CD4-positive, alpha-beta memory T cell (primary cell): ENCODE measurements around the gene CD47. TPM values are rescaled to one million over a fixed set of nuclear protein-coding genes. Genes with fewer than 3 reads are reported as not detected.

ENCODE experiments used
- CTCF ChIA-PET: fragments of 350-600 bp; sonication (Branson Sonifier 250); formaldehyde crosslinking; loops from one replicate; lab custom pipeline; 2021; ENCODE audit warnings: inconsistent platforms; ENCODE audit not compliant: partially characterized antibody; lab: Charles Lee
- POLR2A ChIA-PET: fragments of 350-600 bp; sonication (Branson Sonifier 250); formaldehyde crosslinking; loops from one replicate; lab custom pipeline; 2021; ENCODE audit not compliant: partially characterized antibody; lab: Charles Lee
- DNase-seq, 5 donors: peaks; one replicate each; pipeline versions ENCODE4 v3.0.0 to v3.0.0-alpha.2; 2020 to 2022; ENCODE audit warnings: mixed read lengths in 1 of 5
- H3K27ac ChIP-seq: one replicate; pipeline ENCODE4 v1.7.0; 2013; ENCODE audit warnings: low read depth, low read length
- H3K27me3 ChIP-seq: 2 replicates; pipeline ENCODE4 v1.7.0; 2013; ENCODE audit warnings: mild to moderate bottlenecking, low read length, moderate library complexity; ENCODE audit not compliant: insufficient read depth
- H3K36me3 ChIP-seq: 2 replicates; pipeline ENCODE4 v1.7.0; 2013; ENCODE audit warnings: mild to moderate bottlenecking, low read length, moderate library complexity; ENCODE audit not compliant: insufficient read depth
- H3K4me1 ChIP-seq: 2 replicates; pipeline ENCODE4 v1.7.0; 2013; ENCODE audit warnings: mild to moderate bottlenecking, low read length, moderate library complexity; ENCODE audit not compliant: insufficient read depth
- H3K4me3 ChIP-seq, 2 donors: one replicate each; pipeline ENCODE4 v1.7.0; 2013; ENCODE audit warnings: low read length in 2 of 2, mild to moderate bottlenecking in 1 of 2
- H3K9me3 ChIP-seq, 2 donors: one replicate each; pipeline ENCODE4 v1.7.0; 2013; ENCODE audit warnings: low read length in 2 of 2, control low read depth in 1 of 2; ENCODE audit not compliant: control insufficient read depth in 1 of 2
- H3K27ac Mint-ChIP-seq, 7 donors: one replicate each; pipeline ENCODE4 v1.8.0; 2020 to 2021; ENCODE audit warnings: mixed read lengths in 7 of 7, mild to moderate bottlenecking in 6 of 7, inconsistent platforms in 3 of 7, moderate library complexity in 3 of 7
- H3K27me3 Mint-ChIP-seq, 2 donors: one replicate each; pipeline ENCODE4 v1.8.0; 2020 to 2021; ENCODE audit warnings: mixed read lengths in 2 of 2
- H3K36me3 Mint-ChIP-seq, 2 donors: one replicate each; pipeline ENCODE4 v1.8.0; 2020 to 2021; ENCODE audit warnings: mixed read lengths in 2 of 2, inconsistent platforms in 1 of 2, mild to moderate bottlenecking in 1 of 2
- H3K4me1 Mint-ChIP-seq, 4 donors: one replicate each; pipeline ENCODE4 v1.8.0; 2020 to 2021; ENCODE audit warnings: mixed read lengths in 4 of 4, mild to moderate bottlenecking in 1 of 4
- H3K4me3 Mint-ChIP-seq, 8 donors: one replicate each; pipeline ENCODE4 v1.8.0; 2020 to 2021; ENCODE audit warnings: mixed read lengths in 8 of 8, mild to moderate bottlenecking in 7 of 8, moderate library complexity in 6 of 8, inconsistent platforms in 3 of 8
- H3K9me3 Mint-ChIP-seq, 8 donors: one replicate each; pipeline ENCODE4 v1.8.0; 2020 to 2021; ENCODE audit warnings: mixed read lengths in 8 of 8, mild to moderate bottlenecking in 5 of 8, inconsistent platforms in 3 of 8, moderate library complexity in 1 of 8
- intact Hi-C: fragments of 100-400 bp; cut with micrococcal nuclease; formaldehyde crosslinking; loops from one replicate; pipeline ENCODE4 v1.15.1; 2023
- polyA plus RNA-seq, 2 donors: library from polyadenylated mRNA; unstranded; fragments of 300-500 nt; fragmentation: Illumina TruSeq; gene quantifications; one replicate each; pipeline ENCODE4 v1.2.3, GENCODE V29; 2021
- total RNA-seq, 2 experiments: library from RNA; stranded (reverse); gene quantifications; one replicate each; pipeline ENCODE4 v1.2.3, GENCODE V29; 2021

Gene CD47
- total and polyA plus RNA-seq, 4 experiments from 2014 or later: 224 to 288 (median 253) TPM

DNA sequence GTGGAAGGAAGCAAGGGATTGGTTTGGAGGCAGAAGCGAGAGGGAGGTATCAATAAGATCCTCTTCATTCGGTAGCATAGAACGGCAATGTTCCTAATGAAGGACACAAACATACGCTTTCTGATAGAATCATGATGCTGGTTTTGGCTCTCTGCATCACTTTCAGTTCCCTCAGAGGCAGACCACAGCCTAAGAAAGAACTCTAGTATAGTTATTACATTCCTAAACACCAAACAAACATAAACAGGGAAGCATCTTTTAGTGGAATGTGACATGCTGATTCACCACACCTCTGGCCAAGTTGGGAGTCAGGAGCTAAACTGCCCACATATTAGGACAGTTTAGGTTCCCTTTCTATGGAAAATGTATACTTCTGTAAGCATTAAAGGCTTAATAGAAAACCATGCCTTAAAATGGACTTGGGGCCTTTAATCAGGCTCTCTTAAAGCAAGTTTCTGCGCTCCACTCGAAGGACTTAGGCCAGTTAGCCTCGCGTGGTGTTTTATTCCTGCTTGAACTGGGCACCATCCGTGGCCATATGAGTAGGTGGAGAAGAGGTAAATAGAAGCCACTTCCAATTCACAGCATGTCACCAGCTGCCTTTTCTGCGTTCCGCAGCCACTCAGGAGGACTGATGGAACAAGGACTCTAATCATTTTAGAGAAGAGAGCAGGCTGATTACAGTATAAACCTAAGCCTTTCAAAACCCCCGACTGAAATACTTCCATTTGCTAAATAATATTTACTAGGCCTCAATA, 53.7 kb downstream of the CD47 start:
- intact Hi-C loops: no loop called here
- peaks cover 8% of the 10 kb centered on the region for H3K36me3 ChIP-seq
- no peaks in the 10 kb centered on the region for H3K27me3 ChIP-seq
- ChIA-PET POLR2A (interaction anchor here (1.4 kb wide), 1 partner anchor 11 kb away, joined by 3 read pairs; no protein-coding TSS in a partner anchor), CTCF (interaction anchor here (1.4 to 2.0 kb wide), 3 partner anchors 20 to 110 kb away, joined by 4 to 9 read pairs (median 5); no protein-coding TSS in a partner anchor)
- no peak overlapping the region for H3K4me3 Mint-ChIP-seq
- no peaks in the 10 kb centered on the region for H3K4me1 ChIP-seq
- no peak for DNase-seq
- no peak overlapping the region for H3K4me3 ChIP-seq
- no peak overlapping the region for H3K27ac ChIP-seq
- peaks cover 54 to 73% of the 10 kb centered on the region in 2 donors for H3K36me3 Mint-ChIP-seq
- H3K9me3 Mint-ChIP-seq: no peaks in the 10 kb centered on the region
- H3K9me3 ChIP-seq: no peaks in the 10 kb centered on the region
- H3K4me1 Mint-ChIP-seq: peaks cover 15 to 43% (median 18%) of the 10 kb centered on the region in 4 donors
- peak overlapping the region in 4 of 7 donors; percentile 12 to 55 (median 34) for H3K27ac Mint-ChIP-seq
- H3K27me3 Mint-ChIP-seq: no peaks in the 10 kb centered on the region

DNA sequence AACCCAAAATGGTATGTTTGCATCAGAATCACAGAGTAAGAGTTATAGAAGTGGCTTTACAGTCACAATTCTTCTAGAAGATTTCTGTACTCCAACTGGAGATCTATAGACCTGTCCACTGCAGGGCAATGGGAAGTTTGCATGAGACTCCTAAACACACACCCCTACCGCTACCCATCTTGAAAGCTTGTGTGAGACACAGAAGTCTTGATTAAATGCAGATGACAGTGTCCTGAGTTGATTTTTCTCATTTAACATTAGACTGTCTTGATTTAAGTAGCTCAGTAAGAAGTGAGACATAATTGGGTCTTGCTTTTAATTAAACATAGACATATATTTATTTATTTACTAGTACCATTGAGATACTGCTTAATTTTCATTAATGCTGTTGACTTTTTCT, 54.4 kb downstream of the CD47 start:
- no peaks in the 10 kb centered on the region for H3K9me3 Mint-ChIP-seq
- no peak overlapping the region for H3K4me3 ChIP-seq
- H3K4me3 Mint-ChIP-seq: no peak overlapping the region
- DNase-seq: no peak
- CTCF ChIA-PET: interaction anchor here (0.6 to 2.0 kb wide), 2 partner anchors 109 to 349 kb away, joined by 3 to 9 read pairs; no protein-coding TSS in a partner anchor
- peaks cover 4% of the 10 kb centered on the region for H3K36me3 ChIP-seq
- H3K27me3 ChIP-seq: no peaks in the 10 kb centered on the region
- peak overlapping the region in 5 of 7 donors; percentile 11 to 93 (median 43) for H3K27ac Mint-ChIP-seq
- no peak overlapping the region for H3K27ac ChIP-seq
- H3K36me3 Mint-ChIP-seq: peaks cover 56 to 75% of the 10 kb centered on the region in 2 donors
- H3K9me3 ChIP-seq: no peaks in the 10 kb centered on the region
- intact Hi-C loops: no loop called here
- peaks cover 16 to 39% (median 17%) of the 10 kb centered on the region in 4 donors for H3K4me1 Mint-ChIP-seq
- no peaks in the 10 kb centered on the region for H3K4me1 ChIP-seq
- POLR2A ChIA-PET: no interaction called here
- no peaks in the 10 kb centered on the region for H3K27me3 Mint-ChIP-seq

DNA sequence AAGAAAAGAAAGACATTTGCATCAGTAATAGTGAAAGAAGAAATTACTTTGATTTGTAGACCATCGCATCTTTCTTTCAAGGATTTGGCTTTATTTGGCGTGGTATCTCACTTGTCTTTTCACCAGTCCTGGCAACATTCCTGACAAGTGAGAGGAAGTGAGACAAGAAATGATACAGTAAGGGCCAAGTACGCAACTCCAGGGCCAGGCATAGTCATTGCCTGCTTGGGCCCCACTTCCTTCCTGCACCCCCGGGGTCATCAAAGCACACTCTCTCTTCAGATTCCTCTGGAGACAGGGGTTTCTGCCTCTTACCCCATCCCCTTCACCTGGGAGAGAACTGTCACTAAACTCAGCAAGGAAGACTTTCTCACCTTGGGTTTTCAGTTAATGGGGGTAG, 55.1 kb downstream of the CD47 start:
- ChIA-PET CTCF (interaction anchor here (0.6 to 2.0 kb wide), 2 partner anchors 108 to 349 kb away, joined by 3 to 9 read pairs; no protein-coding TSS in a partner anchor), POLR2A (no interaction called here)
- Histone ChIP-seq H3K27me3 (no peaks in the 10 kb centered on the region), H3K9me3 (no peaks in the 10 kb centered on the region), H3K36me3 (peaks cover 4% of the 10 kb centered on the region), H3K4me3 (no peak overlapping the region), H3K27ac (no peak overlapping the region), H3K4me1 (no peaks in the 10 kb centered on the region)
- Mint-ChIP-seq H3K4me1 (peaks cover 16 to 39% (median 17%) of the 10 kb centered on the region in 4 donors), H3K27ac (peak overlapping the region in 4 of 7 donors; percentile 24 to 93 (median 54)), H3K9me3 (no peaks in the 10 kb centered on the region), H3K4me3 (no peak overlapping the region), H3K36me3 (peaks cover 57 to 72% of the 10 kb centered on the region in 2 donors), H3K27me3 (no peaks in the 10 kb centered on the region)
- intact Hi-C loops: no loop called here
- DNase-seq: no peak

DNA sequence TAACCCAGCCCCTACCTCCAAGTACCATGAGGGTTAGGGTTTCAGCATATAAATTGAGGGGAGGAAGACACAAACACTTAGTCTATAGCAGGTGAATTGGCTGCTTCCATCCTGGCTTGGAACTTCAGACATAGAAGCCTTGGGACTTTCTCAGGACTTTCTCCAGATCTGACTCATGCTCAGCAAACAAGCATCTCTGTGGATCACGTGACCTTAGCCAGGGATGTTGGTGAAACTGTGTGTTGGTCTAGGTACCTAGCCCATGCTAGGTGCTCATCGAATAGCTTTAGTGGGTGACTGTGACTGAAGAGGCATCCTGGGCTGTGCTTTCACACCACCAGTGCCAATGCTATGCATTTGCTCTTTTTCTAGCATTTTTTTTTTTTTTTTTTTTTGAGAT, 58.9 kb downstream of the CD47 start:
- CTCF ChIA-PET: interaction anchor here (2.3 kb wide), 1 partner anchor 104 kb away, joined by 7 read pairs; no protein-coding TSS in a partner anchor
- intact Hi-C loops: no loop called here
- Histone ChIP-seq H3K9me3 (no peaks in the 10 kb centered on the region), H3K27ac (no peak overlapping the region), H3K36me3 (no peaks in the 10 kb centered on the region), H3K4me1 (no peaks in the 10 kb centered on the region), H3K4me3 (no peak overlapping the region), H3K27me3 (no peaks in the 10 kb centered on the region)
- Mint-ChIP-seq H3K9me3 (peaks cover 0 to 10% (median 4%) of the 10 kb centered on the region in 8 donors), H3K4me3 (no peak overlapping the region), H3K4me1 (peaks cover 9 to 25% (median 14%) of the 10 kb centered on the region in 4 donors), H3K36me3 (peaks cover 71 to 77% of the 10 kb centered on the region in 2 donors), H3K27me3 (no peaks in the 10 kb centered on the region), H3K27ac (peak overlapping the region in 3 of 7 donors; percentile 43 to 80 (median 47))
- DNase-seq: no peak
- POLR2A ChIA-PET: interaction anchor here (1.8 kb wide), 1 partner anchor 58 kb away, joined by 3 read pairs; no protein-coding TSS in a partner anchor

DNA sequence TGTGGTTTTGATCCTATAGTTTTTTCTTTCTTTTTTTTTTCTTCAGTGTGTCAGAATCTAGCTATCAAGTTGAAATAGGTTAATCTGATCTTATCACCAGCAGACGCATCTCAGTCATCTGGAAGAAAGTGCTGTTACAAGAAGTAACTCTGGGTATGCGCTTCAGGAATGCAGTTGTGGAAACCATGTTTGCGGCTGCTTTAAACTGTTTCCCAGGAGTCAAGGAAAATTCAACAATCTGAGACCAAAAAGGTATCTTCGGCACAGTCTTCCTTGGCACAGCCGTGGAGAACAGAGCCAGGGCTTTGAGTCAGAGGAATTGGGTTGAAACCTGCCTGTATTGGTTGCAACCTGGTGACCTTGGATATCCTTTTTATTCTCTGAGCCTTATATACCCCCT, 59.9 kb downstream of the CD47 start:
- intact Hi-C loops: no loop called here
- ChIA-PET POLR2A (no interaction called here), CTCF (interaction anchor here (2.3 kb wide), 1 partner anchor 103 kb away, joined by 7 read pairs; no protein-coding TSS in a partner anchor)
- Mint-ChIP-seq H3K27ac (peak overlapping the region in 2 of 7 donors; percentile 29 to 35), H3K4me3 (no peak overlapping the region), H3K36me3 (peaks cover 66 to 75% of the 10 kb centered on the region in 2 donors), H3K27me3 (no peaks in the 10 kb centered on the region), H3K4me1 (peaks cover 4 to 15% (median 9%) of the 10 kb centered on the region in 4 donors), H3K9me3 (peaks cover 0 to 10% (median 4%) of the 10 kb centered on the region in 8 donors)
- no peak overlapping the region for H3K27ac ChIP-seq
- H3K4me3 ChIP-seq: no peak overlapping the region
- no peaks in the 10 kb centered on the region for H3K27me3 ChIP-seq
- H3K36me3 ChIP-seq: no peaks in the 10 kb centered on the region
- H3K4me1 ChIP-seq: no peaks in the 10 kb centered on the region
- no peaks in the 10 kb centered on the region for H3K9me3 ChIP-seq
- DNase-seq: no peak

DNA sequence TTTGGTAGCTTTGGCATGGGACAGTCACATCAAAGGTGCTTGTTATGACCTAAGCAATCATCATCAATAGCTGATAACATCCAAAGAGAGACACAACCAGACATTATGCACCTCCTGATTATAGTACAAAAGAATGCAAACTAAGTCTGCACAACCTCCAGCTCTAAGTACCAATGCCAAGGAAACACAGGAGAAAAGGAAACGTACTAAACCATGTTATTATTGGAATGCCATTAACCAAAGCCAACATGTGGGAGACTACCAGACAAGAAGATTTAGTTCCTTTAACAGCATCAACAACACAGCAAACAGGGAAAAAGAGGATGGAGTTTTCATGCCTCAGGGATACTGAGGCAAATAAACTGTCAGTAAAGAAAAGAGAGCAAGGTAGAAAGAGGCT, 61.4 kb downstream of the CD47 start:
- ChIA-PET CTCF (interaction anchor here (1.2 to 2.3 kb wide), 2 partner anchors 101 kb away, joined by 4 to 7 read pairs; no protein-coding TSS in a partner anchor), POLR2A (interaction anchor here (1.1 to 1.4 kb wide), 2 partner anchors 15 to 28 kb away, joined by 3 read pairs; no protein-coding TSS in a partner anchor)
- Mint-ChIP-seq H3K27me3 (no peaks in the 10 kb centered on the region), H3K36me3 (peaks cover 59 to 74% of the 10 kb centered on the region in 2 donors), H3K9me3 (peaks cover 0 to 10% (median 4%) of the 10 kb centered on the region in 8 donors), H3K4me1 (peaks cover 4 to 9% (median 6%) of the 10 kb centered on the region in 4 donors), H3K27ac (peak overlapping the region in 1 of 7 donors; percentile 79), H3K4me3 (no peak overlapping the region)
- no peaks in the 10 kb centered on the region for H3K27me3 ChIP-seq
- H3K27ac ChIP-seq: no peak overlapping the region
- no peaks in the 10 kb centered on the region for H3K9me3 ChIP-seq
- no peaks in the 10 kb centered on the region for H3K4me1 ChIP-seq
- H3K36me3 ChIP-seq: no peaks in the 10 kb centered on the region
- H3K4me3 ChIP-seq: no peak overlapping the region
- DNase-seq: no peak
- intact Hi-C loops: no loop called here

DNA sequence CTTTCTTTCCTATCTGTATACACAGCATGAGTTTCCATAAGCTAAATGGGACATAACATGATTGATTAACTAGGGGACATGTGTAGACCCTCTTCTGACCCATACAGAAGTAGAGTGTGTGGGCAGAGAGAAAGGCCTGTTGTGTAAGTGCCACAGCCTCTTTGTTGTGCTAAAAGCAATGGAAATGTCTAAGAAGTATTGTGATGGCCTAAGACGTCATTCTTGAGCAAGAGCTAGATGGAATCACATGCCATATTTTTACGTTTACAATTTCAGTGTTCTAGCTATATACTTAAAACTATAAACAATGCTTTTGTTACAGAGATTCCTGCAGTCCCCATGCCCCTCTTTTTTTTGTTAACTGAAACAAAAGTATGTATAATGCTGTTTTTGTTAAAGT, 61.9 kb downstream of the CD47 start:
- intact Hi-C loops: no loop called here
- Mint-ChIP-seq H3K36me3 (peaks cover 55 to 74% of the 10 kb centered on the region in 2 donors), H3K4me1 (peaks cover 4 to 9% (median 7%) of the 10 kb centered on the region in 4 donors), H3K27ac (peak overlapping the region in 1 of 7 donors; percentile 23), H3K27me3 (no peaks in the 10 kb centered on the region), H3K9me3 (peaks cover 0 to 10% (median 4%) of the 10 kb centered on the region in 8 donors), H3K4me3 (no peak overlapping the region)
- no peak overlapping the region for H3K4me3 ChIP-seq
- DNase-seq: no peak
- H3K36me3 ChIP-seq: no peaks in the 10 kb centered on the region
- no peaks in the 10 kb centered on the region for H3K9me3 ChIP-seq
- ChIA-PET CTCF (interaction anchor here (1.2 kb wide), 1 partner anchor 101 kb away, joined by 4 read pairs; no protein-coding TSS in a partner anchor), POLR2A (interaction anchor here (1.1 to 1.4 kb wide), 2 partner anchors 15 to 27 kb away, joined by 3 read pairs; no protein-coding TSS in a partner anchor)
- no peaks in the 10 kb centered on the region for H3K27me3 ChIP-seq
- no peak overlapping the region for H3K27ac ChIP-seq
- H3K4me1 ChIP-seq: no peaks in the 10 kb centered on the region
